IPS DF 6.9 (cell line): ENCODE measurements around the gene FJX1.
A peak's percentile ranks its signal among the peaks of the same experiment; 100 is the strongest.
"Not testable (repeated sequence)": the region's sequence is repeated elsewhere in the genome, so short reads cannot be mapped to it uniquely, and the experiment has no call there.

Experiments
- DNase-seq: peaks from one replicate; pipeline ENCODE4 v3.0.0-alpha.2; 2013; ENCODE audit warnings: low read depth, low spot score
- H3K27ac ChIP-seq: one replicate; pipeline ENCODE4 v1.5.1; 2013; ENCODE audit warnings: low read length, control low read depth
- H3K27me3 ChIP-seq: 2 replicates; pipeline ENCODE4 v1.6.1; 2013; ENCODE audit warnings: mild to moderate bottlenecking, low read length; ENCODE audit not compliant: control insufficient read depth, insufficient read depth
- H3K36me3 ChIP-seq: 2 replicates; pipeline ENCODE4 v1.6.1; 2013; ENCODE audit warnings: low read length; ENCODE audit not compliant: control insufficient read depth, insufficient read depth
- H3K4me1 ChIP-seq: 2 replicates; pipeline ENCODE4 v1.6.1; 2013; ENCODE audit warnings: low read length; ENCODE audit not compliant: control insufficient read depth, insufficient read depth
- H3K4me3 ChIP-seq: 2 replicates; pipeline ENCODE4 v1.5.1; 2013; ENCODE audit warnings: mild to moderate bottlenecking, low read length
- H3K9me3 ChIP-seq: 2 replicates; pipeline ENCODE4 v1.6.1; 2013; ENCODE audit warnings: low read length, inconsistent platforms; ENCODE audit not compliant: control insufficient read depth, insufficient read depth
- WGBS: extraction: QIAGEN DNeasy Blood & Tissue Kit; methylation state at CpG from one replicate; pipeline ENCODE4 v1.1.7; 2013; ENCODE audit warnings: mixed read lengths, missing lambda C conversion rate; ENCODE audit not compliant: insufficient read length, insufficient coverage; 5-methylcytosine and 5-hydroxymethylcytosine counted together

FJX1 gene

DNA sequence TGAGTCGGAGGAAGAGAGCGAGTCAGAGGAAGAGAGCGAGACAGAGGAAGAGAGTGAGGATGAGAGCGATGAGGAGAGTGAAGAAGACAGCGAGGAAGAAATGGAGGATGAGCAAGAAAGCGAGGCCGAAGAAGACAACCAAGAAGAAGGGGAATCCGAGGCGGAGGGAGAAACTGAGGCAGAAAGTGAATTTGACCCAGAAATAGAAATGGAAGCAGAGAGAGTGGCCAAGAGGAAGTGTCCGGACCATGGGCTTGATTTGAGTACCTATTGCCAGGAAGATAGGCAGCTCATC lies 45.1 kb downstream of the FJX1 start:
- DNase-seq: no peak
- Histone ChIP-seq H3K36me3 (no peaks in the 10 kb centered on the region; the same call in 1 of the 2 replicates), H3K27ac (no peak overlapping the region), H3K4me3 (peak overlapping the region; percentile 40; the same call in 1 of the 2 replicates), H3K9me3 (no peaks in the 10 kb centered on the region; the same call in 1 of the 2 replicates), H3K4me1 (no peaks in the 10 kb centered on the region), H3K27me3 (no peaks in the 10 kb centered on the region; the same call in 1 of the 2 replicates)
- WGBS: 100% methylated on average over 5 of the region's 10 CpGs

GRCh38 chr11:35664977-35665441 lies 46.7 kb downstream of the FJX1 start:
- Histone ChIP-seq H3K27ac (no peak overlapping the region), H3K4me3 (no peak overlapping the region), H3K9me3 (no peaks in the 10 kb centered on the region; the same call in 1 of the 2 replicates), H3K36me3 (no peaks in the 10 kb centered on the region; the same call in 1 of the 2 replicates), H3K4me1 (no peaks in the 10 kb centered on the region), H3K27me3 (no peaks in the 10 kb centered on the region; the same call in 1 of the 2 replicates)
- no peak for DNase-seq
- WGBS: no CpG with 5 or more reads among the region's 5 CpGs

GRCh38 chr11:35667257-35667656 lies 49.0 kb downstream of the FJX1 start:
- Histone ChIP-seq H3K27me3 (no peaks in the 10 kb centered on the region; the same call in 1 of the 2 replicates), H3K4me1 (no peaks in the 10 kb centered on the region)
- WGBS: no CpG with 5 or more reads among the region's 1 CpG

GRCh38 chr11:35668350-35668749 lies 50.1 kb downstream of the FJX1 start:
- no CpG with 5 or more reads among the region's 3 CpGs for WGBS
- H3K27ac ChIP-seq, H3K4me1 ChIP-seq, H3K36me3 ChIP-seq, H3K27me3 ChIP-seq, H3K4me3 ChIP-seq, DNase-seq, H3K9me3 ChIP-seq: not testable (repeated sequence)

More at GRCh38 chr11:35667257-35667656, 49.0 kb downstream of the FJX1 start:
- Histone ChIP-seq H3K27ac (no peak overlapping the region), H3K4me3 (no peak overlapping the region), H3K9me3 (no peaks in the 10 kb centered on the region; the same call in 1 of the 2 replicates), H3K36me3 (no peaks in the 10 kb centered on the region; the same call in 1 of the 2 replicates)
- no peak for DNase-seq
